NCI-H1417 (cell line): ENCODE data around the gene SLC4A4.

Experiments
- DNase-seq, 3 experiments: peaks; one replicate each; lab custom pipeline; 2025; lab: John Stamatoyannopoulos, UW

Gene SLC4A4

DNA sequence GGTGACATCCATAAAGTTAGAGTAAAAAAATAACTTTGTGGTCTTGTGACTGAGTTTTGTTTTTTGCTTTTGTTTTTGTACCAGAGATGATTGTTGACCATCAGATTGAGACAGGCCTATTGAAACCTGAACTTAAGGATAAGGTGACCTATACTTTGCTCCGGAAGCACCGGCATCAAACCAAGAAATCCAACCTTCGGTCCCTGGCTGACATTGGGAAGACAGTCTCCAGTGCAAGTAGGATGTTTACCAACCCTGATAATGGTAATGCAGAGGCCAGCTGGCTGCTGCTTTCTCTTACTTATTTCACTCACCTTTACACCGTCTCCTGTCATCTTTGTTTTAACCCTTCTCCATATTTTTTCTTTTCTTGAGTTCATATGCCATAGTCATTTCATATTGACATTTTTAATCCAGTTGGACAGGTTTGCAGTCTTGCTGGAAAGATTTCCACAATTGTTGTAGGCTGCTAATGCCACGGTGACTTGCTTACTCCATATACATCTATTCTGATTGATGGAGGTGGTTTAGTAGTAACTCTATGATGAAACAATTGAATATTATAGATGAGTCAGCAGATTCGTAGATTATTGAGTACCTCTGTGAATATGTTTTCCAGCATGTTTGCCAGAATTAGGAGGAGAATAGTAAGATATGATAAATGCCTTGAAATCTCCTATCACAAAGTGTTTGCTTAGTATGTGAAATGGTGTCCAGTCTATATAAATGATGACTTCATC, 18.3 kb downstream of the SLC4A4 start:
- DNase-seq, result no peak

DNA sequence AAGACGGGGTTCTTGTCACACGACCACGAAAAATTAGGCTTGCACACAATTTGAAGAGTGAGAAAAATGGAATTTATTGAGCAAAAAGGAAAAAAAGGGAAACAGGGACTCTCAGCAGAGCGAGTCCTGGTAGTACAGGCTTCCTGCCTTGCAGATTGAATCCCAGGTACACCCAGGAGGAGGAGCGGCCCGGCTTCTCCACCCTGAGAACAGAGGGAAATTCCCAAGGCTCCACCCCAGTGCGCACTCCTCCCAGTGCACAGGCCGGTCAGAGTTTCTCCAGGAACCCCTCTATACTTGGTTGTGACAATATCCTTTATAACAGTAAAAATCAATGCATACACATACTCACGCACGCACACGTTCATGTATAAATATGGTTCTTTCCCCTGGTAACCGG, 22.0 kb downstream of the SLC4A4 start:
- DNase-seq, result no peak

DNA sequence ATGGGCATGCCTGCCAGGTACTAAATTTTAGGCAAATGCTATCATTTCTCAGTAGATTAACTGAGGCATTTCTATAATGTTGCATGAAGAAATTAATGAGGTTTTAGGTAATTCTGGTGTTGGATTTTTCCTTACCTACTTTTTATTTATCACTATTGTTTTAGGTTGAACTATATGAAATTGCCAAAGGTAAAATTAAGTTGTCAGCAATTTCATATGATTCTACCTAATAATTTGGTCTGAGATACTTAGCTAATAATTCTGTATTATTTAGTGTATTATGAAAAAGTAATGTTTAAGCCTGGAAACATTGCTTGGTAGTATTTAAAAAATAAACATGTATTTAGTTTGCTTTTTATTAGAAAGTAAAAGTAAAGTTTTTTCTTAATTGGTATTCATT, 22.7 kb downstream of the SLC4A4 start:
- DNase-seq, result no peak

DNA sequence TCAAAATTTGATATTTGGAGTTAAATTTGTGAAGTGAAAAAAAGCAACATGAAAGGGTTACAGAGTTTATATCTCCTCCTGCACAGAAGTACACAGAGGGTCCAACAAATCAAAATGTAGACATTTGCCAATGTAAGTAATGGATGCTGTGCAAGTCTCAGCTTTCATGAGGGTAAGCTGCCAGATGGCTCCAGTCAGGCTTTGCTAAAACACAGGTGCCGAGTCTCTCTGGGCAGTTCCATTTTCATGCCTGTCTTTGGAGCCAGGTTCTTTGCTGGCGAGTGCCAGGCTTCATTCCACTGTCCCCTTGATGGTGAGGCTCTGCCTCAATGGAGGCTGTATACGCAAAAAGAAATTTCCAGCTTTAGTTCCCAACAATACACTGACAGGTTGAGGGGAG, 27.9 kb downstream of the SLC4A4 start:
- no peak for DNase-seq

DNA sequence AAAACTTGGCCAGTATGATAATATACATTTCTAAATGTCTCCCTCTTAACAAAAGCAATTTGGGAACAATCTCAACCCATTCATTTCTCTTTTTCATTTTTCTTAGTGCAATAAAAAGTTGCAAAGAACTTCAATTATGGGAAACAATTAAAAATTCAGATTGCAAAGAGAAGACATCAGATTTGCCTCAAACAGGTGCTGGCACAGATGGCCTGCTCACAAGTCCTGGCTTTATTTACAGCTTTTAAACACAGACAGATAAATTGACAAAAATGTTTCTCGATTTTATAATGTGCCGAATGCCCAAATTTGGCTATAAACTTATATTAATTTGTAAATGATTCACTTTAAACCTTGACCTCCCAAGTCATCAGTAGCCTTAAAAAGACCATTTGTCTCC, 28.7 kb downstream of the SLC4A4 start:
- no peak for DNase-seq

DNA sequence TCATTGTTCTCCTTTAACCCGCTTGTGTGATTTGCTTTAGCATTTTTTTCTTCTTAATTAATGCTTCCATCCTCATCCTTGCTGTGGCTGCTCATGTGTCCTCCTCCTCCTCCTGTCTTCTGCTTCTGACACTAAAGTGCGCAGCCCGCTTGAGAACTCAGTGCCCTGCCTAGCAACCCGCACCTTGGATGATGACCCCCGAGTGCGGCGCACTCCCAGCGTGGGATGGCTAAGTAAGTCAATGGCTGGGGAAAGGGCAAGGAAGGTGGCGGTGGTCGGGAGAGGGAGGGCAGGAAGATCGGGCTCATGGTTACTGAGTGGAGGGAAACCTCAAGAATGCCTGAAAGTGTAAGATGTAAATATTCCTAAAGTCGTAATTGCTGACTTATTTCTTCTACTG, 30.1 kb downstream of the SLC4A4 start:
- no peak for DNase-seq

DNA sequence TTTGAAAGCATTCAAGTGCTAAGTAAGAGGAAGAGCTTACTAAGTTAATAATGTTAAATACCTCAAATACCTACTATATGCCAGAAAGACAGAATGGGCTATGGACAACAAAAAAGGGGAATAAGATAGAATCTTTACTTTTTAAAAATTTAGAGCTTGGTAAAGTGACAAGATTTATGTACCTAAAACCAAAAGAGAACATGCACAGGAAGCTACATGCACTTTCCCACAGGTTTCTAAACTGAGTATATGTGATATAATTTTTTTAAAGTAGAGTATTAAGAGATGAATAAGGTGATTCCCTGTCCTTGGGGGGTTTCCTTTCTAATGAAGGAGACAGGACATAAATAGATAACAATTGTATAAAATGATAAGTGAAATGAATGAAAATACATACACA, 30.7 kb downstream of the SLC4A4 start:
- DNase-seq, result no peak

DNA sequence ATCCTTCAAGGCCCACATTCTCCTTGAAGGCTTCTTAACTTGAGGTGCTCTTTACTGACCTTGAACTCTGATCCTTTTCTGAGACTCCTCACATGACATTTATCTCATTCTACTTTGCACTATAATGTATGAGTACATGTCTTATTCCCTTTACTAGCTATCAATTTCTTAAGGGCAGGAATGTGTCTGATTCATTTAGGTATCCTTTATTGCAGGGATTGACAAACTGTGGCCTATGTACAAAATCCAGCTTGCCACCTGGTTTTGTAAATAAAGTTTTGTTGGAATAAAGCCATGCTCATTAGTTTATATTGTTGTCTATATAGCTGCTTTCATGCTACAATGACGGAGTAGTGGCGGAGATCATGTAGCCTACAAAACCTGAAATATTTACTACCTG, 36.7 kb downstream of the SLC4A4 start:
- no peak for DNase-seq

DNA sequence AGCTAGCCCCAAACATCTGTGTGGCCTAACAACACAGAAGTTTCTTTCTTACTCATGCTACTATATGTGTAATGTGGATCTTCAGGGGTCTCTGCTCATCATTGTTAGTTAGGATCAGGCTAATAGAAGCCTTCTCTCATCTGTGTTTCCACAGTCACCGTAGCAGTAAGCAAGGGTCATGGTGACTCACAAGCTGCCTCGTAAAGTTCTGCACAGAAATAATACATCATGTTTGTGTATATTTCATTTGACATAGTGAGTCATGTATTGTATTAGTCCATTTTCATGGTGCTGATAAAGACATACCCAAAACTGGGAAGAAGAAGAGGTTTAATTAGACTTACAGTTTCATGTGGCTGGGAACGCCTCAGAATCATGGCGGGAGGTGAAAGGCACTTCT, 38.7 kb downstream of the SLC4A4 start:
- no peak for DNase-seq

DNA sequence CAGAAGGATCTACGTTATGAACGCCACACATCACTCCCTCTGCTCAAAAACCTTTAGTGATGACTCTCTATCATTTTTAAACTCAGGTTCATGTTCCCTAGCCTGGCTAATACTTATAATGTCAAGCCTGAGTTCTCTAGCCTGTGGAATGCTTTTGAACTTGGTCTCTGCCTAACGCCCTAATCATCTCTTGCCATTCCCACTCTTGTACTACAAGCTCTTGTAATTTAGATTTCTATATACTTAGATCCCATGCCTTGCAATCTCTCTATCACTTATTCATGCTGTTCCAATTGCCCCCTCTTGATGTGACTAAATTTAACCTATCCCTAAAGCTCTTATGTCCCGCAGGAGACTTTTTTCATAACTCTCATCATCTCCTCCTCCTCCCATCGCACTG, 40.3 kb downstream of the SLC4A4 start:
- no peak for DNase-seq

DNA sequence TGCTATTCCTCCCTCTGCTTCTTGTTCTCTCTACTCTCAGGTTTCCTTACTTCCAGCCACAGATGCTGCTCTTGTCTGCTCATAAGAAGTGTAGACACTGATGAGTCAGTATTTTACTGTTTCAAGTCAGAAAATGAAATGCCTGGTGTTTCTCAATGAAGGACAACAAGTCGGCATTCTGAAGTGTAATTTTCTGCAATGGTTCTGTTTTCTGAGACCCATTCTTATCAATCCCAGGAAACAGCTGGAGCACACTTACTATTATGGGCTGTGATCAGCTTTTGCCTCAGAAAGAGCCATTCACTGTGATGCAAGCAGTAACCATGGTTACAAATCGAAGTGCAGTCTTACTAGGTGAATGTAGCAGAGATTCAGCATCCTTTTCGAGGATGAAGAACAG, 42.0 kb downstream of the SLC4A4 start:
- no peak for DNase-seq

DNA sequence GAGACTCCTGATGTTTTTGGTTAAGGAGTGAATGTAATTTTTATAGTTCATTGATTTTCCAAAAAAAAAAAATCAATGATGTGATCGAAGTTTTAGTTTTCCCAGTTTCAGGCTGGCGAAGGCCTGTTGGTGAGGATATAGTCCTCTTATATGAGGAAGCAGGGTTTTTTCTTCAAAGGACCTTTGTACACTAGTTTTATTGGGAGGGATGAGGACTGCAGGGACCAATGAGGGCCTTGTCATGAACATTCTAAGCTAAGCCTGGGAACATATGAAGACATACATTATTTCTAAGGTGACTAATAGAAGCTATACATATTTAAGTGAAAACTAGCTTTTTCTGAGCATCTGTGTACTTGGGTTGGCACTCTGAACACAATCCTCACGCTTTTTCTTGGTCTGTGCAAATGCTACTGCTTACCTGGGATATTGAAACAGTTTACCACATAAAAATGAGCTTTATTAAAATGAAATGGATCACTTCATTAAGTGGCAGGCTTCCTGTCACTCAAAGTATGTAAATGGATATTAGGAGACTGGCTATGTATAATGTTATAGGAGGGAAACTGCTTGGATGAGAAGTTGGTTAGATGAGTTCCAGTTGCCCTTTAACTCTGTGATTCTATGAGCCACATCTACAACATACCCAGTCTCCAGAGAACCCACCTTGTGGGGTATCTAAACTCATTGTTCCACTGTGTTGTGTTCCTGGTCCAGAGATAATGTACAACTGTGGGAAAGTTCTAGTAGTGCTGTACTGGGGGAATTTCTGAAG, 43.5 kb downstream of the SLC4A4 start:
- no peak for DNase-seq

DNA sequence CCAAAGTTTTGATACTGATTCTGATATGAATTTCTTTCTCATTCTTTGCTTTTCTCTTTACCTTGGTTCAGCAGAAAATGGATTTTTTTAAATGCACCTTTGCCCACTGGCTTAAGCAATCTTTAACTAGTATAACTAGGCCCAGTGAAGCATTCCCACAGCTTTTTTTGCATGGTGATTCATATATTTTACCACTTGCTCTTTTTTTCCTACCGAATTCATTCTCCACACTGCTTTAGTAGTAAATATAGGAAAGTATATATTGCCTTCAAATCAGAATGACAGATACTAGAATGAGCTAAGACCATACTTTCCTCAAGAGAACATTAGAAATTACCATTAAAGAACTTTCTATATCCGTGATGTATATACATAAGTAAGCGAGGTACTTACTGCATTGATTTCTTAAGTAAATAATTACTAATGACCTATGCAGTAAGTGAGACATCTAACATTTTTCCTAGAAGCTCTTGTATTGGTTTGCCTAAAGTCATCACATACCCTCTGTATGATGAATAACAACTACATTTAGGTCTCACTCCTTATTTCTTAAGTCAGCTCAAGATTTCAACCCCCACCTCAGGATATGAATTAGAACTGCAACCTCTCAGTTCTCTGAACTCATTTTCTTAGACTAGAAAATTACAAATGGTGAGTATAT, 44.2 kb downstream of the SLC4A4 start:
- no peak for DNase-seq

DNA sequence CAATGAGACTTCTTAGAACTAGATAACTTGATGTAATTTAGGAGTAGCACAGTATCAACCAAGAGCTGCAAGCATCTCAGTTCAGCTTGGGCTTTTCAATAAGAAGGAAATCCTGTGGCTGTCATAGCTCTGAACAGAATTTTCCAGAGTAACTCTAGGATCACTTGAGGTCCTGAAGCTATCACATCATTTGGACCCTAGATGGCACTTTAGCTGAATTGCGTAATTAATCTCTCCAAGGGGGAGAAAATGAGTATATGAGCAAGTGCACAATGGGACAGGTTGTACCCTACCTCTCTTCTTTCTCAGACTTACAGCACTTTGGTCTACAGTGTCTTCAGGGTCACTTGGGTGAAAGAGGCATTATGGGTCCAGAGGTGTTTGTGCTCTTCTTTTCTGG, 45.2 kb downstream of the SLC4A4 start:
- no peak for DNase-seq

DNA sequence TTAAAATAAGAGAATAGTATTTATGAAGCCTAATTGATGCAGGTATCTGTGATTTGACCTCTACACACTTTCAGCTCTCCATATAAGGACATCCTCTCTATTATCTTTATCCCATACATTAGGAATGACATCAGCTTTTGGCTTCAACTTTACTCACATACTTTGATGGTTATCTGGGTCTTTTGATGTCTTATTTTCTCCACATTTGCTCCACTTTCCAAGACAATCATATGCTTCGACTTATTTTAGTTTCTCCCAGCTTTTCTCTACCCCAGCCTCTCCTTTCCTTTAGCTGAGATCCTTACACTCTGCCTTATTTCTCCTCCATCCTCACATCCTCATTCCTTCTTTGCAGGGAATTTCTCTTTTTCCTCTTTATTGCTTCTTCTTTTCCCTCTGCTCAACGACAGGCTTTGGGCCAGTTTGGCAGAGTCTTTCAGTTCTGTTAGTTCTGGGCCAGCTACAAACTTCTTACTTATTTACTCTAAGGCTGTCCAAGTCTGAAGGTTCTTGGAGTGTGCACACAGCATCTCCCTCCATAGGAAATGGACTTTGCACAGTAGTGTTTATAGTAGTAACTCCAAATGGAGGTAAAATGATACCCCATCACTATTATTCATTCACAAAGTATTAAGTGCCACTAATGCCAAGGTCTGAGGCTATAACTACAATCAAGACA, 50.5 kb downstream of the SLC4A4 start:
- no peak for DNase-seq

DNA sequence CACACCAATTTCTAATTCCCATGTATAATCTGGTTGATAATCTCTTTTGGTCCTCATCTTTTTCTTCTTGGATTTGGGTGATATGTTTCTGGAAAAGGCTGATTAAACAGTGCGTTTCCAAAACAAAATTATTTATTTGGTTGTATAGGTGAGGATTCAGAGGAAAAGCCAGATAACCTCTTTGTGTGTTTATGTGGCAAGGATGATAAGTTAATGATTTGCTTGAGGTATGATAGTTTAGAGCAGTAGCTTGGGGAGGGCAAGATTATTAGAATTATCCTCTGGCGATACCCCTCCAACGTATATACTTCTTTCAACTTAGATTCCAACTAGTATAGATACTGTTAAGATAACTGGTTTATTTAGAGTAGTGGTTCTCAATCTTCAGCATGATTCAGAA, 53.3 kb downstream of the SLC4A4 start:
- DNase-seq, result no peak

DNA sequence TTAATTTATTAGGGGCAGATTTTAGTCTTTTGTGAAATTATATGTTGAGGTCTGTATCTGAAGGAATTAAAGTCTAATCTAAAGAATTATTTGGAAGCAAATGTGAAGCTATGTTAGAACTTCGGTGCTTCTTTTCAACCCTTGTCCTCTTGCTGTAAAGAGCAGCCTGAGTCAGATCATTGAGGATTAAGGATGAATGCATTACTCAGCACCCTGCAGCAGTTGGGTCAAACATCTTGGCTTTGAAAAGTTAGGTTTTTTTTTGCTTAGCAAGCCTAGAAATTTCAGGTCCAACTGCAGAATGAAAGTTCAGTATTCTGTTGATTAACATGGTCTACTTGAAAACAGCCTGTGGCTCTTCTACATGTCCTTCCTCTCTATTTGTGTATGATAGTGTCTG, 57.6 kb downstream of the SLC4A4 start:
- no peak for DNase-seq

DNA sequence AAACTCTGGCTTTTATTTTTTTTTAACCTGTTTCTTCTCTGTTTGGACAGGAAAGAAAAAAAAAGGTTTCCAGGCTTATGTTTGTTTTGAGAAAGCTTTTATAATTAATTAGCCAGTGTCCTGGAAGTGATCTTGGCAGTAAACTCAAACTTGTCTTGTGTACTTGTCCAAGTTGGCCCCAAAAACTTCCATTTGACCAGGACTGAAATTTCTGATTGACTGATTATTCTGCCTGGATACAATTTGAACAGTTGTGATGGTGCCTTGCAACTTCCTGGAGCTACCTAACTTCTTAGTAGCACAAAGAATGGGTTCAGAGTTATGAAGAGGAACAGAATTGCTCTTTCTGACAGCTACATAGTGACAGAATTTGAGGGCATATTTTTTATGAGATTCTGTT, 62.0 kb downstream of the SLC4A4 start:
- no peak for DNase-seq

DNA sequence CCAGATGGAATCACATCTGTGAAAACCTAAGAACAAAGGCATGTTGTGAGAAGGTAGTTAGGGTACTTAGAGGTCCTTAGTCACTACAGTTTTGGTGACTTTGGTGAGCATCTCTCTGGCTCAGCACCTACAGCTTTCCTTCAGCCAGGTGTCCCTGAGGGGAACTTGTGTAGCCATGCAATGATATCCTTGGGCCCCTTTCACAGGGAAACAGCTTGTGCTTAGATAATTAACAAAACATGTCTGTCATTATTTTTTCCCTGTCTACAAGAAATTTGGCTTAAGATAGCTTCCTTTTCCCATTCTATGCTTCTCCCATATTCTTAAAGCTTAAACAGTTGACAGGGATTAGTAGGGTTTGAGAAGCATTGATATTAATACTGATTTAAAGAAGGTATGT, 63.8 kb downstream of the SLC4A4 start:
- no peak for DNase-seq

DNA sequence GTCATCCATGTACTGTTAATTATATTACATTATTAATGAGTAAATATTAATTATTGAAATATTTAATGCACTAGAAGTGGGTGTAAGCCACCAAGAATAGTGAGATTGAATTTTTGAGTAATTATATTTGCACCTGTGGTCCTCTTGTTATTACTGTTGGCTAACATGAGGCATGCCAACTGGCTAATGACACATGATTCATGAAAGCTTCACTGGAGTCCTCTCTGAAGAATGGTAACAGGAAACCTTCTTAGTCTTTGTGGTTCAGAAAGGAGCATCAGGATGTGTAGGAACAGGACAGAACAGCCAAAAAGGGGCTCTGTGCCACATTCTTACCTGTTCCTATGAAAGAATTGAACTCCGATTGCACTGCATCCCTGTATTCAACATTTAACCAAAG, 65.2 kb downstream of the SLC4A4 start:
- peak in 1 of 3 experiments; percentile 11 for DNase-seq

DNA sequence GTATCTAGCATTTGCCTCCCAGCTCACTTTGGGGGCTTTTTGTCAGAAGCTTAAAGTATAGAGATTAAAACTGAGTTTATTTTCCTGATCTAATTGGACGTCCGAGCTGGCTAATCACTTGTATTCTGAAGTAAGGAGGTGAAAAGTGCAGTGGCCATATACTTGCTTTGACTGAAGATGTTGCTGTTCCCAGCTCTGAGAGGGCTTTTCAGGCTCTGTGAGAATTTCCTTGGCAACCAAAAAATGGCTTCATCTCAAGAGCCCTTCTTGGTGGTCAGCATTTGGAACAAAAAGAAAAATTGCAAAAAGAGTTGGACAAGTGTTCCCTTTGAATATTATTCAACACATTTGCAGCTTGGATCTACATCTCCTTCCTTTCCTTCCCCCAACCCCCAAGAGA, 67.0 kb downstream of the SLC4A4 start:
- DNase-seq, result no peak

DNA sequence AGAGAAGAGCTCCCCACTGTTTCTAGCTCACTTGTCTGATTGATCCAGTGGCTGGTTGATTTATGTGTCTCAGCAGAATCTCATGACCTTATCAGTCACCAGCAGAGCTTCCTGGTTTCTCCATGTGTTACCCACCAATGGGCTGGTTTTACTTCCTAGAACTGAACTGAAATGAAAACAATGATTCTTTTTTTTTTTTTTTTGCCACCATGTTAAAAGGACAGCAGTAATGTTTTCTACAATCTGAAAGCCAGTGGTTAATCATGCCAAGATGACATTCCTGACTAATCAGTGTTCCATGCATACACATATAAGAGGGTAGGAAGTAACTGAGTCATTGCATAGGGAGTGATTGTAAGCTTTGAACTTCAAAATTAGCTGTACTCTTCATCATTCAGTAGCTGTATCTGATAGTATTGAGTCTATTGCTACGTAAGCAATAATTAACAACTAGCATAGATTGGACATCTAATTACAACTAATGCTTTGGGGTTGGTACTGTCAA, 67.7 kb downstream of the SLC4A4 start:
- no peak for DNase-seq
